Measurements from ENCODE around the gene GPD1L.

DNA sequence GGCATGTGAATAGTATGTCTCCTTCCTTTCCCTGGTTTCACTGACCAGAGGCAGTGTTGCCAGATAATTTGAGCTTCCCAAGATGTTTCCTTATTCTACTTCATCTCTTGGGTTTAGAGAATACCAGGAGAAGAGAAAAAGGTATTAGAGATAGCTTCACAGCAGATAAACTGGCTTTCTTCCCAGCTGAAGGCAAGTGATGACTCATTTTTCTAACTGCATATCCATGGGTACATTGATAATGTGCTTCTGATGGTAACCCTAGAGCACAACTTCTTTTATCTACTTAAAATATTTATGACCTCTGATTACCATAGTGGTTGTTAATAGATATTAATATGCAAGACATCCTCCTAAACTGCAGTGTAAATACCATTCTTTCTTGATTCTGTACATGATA, 97.4 kb downstream of the GPD1L start:
- TF ChIP-seq, protein P1, sequence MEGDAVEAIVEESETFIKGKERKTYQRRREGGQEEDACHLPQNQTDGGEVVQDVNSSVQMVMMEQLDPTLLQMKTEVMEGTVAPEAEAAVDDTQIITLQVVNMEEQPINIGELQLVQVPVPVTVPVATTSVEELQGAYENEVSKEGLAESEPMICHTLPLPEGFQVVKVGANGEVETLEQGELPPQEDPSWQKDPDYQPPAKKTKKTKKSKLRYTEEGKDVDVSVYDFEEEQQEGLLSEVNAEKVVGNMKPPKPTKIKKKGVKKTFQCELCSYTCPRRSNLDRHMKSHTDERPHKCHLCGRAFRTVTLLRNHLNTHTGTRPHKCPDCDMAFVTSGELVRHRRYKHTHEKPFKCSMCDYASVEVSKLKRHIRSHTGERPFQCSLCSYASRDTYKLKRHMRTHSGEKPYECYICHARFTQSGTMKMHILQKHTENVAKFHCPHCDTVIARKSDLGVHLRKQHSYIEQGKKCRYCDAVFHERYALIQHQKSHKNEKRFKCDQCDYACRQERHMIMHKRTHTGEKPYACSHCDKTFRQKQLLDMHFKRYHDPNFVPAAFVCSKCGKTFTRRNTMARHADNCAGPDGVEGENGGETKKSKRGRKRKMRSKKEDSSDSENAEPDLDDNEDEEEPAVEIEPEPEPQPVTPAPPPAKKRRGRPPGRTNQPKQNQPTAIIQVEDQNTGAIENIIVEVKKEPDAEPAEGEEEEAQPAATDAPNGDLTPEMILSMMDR (IDR thresholded peaks at IDR 0.05): no peak
- TF ChIP-seq POLR2A (IDR thresholded peaks at IDR 0.05): no peak

Measured in lower leg skin (tissue), 3 donors.